GM18505 (cell line): ENCODE data around the gene RGS7.
"Not testable (repeated sequence)": the region's sequence is repeated elsewhere in the genome, so short reads cannot be mapped to it uniquely, and the experiment has no call there.

Source experiments
- ATAC-seq: cut with Tn5 transposase; IDR thresholded peaks from one replicate; pipeline ENCODE4 v1.9.1; 2021; ENCODE audit not compliant: unreplicated experiment
- POLR2A ChIP-seq: IDR thresholded peaks from 4 replicates; pipeline ENCODE4 v1.6.1; 2011; ENCODE audit warnings: borderline replicate concordance; ENCODE audit not compliant: insufficient read depth, insufficient read length; ENCODE audit errors: extremely low read depth

Gene RGS7

GRCh38 chr1:241157435-241157834, 199.6 kb downstream of the RGS7 start:
- no peak for TF ChIP-seq POLR2A
- ATAC-seq = no peak

GRCh38 chr1:241156231-241156965, 200.6 kb downstream of the RGS7 start:
- TF ChIP-seq POLR2A = no peak
- no peak for ATAC-seq

- no peak for TF ChIP-seq POLR2A
- ATAC-seq = no peak
These were observed 211.1 kb downstream of the RGS7 start for GRCh38 chr1:241145881-241146280.

- no peak for TF ChIP-seq POLR2A
These were observed 213.1 kb downstream of the RGS7 start for GRCh38 chr1:241143765-241144442.

GRCh38 chr1:241142493-241142892, 214.5 kb downstream of the RGS7 start:
- no peak for ATAC-seq
- TF ChIP-seq POLR2A = no peak

More at GRCh38 chr1:241143765-241144442, 213.1 kb downstream of the RGS7 start:
- no peak for ATAC-seq

GRCh38 chr1:241141646-241142045, 215.4 kb downstream of the RGS7 start:
- not testable (repeated sequence) for ATAC-seq

GRCh38 chr1:241140670-241141069, 216.3 kb downstream of the RGS7 start:
- no peak for ATAC-seq
- no peak for TF ChIP-seq POLR2A

GRCh38 chr1:241139047-241139446, 218.0 kb downstream of the RGS7 start:
- TF ChIP-seq POLR2A = no peak
- ATAC-seq = no peak

GRCh38 chr1:241138248-241138647, 218.8 kb downstream of the RGS7 start:
- no peak for ATAC-seq
- no peak for TF ChIP-seq POLR2A

GRCh38 chr1:241136389-241136788, 220.6 kb downstream of the RGS7 start:
- no peak for ATAC-seq
- TF ChIP-seq POLR2A = no peak

- TF ChIP-seq POLR2A = no peak
These were observed 225.3 kb downstream of the RGS7 start for GRCh38 chr1:241131636-241132194.

GRCh38 chr1:241130881-241131280, 226.1 kb downstream of the RGS7 start:
- TF ChIP-seq POLR2A = no peak
- ATAC-seq = no peak

More at GRCh38 chr1:241131636-241132194, 225.3 kb downstream of the RGS7 start:
- no peak for ATAC-seq

GRCh38 chr1:241129207-241129960, 227.6 kb downstream of the RGS7 start:
- no peak for TF ChIP-seq POLR2A
- no peak for ATAC-seq
